HG03135 (cell line): ENCODE results near the gene DOHH.
"Not testable (repeated sequence)": the region's sequence is repeated elsewhere in the genome, so short reads cannot be mapped to it uniquely, and the experiment has no call there.

ENCODE experiments used
- ATAC-seq: cut with Tn5 transposase; IDR thresholded peaks from one replicate; pipeline ENCODE4 v1.9.1; 2021; ENCODE audit warnings: mild to moderate bottlenecking, moderate library complexity; ENCODE audit not compliant: unreplicated experiment

Gene DOHH

DNA sequence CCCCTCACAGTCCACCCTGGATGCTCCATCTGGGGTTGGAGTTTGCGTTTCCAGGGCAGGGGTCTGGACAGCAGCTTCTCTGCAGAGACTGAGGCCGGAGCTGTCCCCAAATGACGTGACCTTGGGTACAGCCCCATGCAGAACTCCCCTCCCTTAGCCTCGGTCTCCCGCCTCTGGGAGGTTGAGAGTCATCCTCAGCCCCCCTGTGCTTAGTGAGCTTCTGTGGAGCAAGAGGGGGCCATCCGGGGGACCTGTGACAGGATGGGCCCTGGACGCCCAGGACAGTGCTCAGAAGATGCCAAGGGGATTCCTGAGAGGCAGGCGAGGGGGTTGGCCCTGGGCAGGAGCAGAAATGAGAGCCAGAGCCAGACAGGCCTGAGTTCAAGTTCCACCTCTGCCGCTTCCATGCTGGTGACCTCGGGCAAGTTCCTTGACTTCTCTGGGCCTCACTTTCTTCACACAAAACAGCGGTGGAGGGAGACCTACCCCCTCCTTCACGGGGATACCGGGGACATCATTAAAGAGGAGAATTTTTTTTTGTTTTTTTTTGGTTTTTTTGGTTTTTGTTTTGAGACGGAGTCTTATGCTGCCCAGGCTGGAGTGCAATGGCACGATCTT, 40.4 kb downstream of the DOHH start:
- ATAC-seq, result no peak

DNA sequence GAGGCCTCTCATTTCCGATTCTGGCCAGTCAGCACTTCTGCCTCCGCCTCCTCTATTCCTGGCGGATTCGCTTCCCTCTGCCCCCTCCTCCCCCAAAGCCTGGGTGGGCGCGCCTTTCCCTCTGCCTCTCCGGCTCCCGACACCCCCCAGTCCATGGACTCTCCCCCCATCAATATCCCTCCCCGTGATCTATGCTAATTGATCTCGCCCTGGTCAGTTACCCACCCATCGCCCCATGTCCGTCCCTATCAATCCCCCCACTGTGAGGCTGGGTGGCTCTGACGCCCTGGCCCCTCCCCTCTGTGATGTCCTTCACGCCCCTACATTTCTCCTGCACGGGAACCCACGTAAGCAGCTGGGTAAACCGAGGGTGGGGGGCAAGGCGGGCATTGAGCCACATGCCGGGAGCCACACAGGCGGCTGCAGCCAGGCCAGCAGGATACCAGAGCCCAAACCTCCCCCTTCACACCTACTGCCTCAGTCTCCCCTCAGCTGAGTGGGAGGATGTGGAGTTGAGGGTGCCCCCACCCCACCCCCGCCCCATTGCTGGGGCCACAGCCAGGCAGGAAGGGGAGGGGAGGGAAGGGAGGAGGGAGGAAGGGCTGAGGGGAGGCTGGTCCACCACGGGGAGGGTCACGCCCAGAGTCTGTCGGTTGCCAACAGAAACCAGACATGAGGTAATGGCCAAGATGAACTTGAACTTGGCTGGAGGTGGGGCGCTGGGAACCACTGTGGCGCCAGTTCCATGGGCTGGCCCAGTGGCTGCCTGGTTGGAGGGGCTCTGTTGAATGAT, 41.2 kb downstream of the DOHH start:
- ATAC-seq, result no peak

DNA sequence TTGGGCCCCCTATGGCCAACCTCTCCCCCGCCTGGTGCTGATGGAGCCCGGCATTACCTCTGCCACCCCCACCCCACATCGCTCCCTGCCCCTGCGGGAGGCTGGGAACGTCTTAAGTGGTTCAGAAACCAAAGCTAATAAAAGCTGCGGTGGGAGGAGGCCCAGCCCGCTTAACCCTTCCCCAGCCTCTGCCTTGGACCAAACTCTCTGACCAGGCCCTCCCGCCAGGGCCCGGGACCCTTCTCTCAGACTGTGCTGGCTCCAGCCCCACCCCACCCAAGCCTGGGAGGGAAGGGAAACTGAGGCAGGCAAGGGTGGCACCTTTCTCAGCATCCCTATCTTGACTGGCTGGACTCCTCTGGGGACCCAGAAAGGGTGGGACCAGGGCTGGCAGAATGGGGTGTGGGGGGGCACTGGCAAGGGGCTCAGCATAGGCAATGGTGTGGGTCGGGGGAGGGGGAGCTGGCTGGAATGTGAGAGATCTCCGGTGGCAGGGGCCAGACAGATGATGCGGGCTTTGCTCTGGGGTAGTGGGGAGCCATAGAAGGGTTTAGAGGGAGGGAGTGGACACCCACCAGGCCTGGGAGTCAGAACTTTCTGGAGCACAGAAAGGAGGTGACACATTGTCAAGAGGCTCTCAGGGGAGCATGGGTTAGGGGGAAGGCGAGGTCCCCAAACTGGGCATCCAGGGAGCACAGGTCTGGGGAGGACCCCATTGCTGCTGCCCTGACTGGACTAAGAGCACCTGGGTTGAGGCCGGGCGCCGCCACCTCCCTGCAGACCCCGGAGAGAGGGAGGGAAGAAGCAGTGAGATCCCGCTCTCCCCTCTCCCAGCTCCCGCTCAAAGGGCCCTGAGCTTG, 42.0 kb downstream of the DOHH start:
- no peak for ATAC-seq

DNA sequence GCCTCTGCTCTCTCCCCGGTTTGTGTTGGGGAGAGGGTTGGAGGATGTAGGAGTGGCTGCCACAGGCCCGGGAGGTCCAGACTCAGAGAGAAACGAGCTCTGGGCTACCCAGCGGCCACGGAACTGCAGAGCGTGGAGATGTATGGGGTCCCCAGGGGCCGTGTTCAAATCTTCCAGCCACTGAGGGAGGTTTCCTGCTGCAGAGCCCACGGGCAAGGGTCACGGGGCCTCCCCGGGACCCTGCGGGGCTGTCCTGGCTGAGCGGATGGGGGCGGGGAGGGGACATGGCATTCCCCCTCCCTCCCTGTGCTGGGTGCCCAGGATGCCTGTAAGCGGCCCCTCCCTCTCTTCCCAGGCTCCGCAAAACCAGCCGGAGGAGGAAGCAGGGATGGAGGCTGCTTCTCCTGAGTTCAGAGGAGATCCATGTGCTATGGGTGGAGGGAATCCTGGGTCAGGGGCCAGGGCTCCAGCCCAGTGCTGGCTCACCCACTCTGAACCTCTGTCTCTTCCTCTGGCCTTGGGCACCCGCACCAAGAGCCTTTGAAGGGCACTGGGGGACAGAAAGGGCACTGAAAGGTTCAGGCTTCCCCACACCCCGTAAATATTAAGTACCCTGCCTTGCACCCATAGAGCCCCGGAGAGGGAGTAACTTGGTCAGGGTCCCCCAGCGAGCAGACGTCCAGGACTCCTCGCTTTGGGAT, 42.8 kb downstream of the DOHH start:
- ATAC-seq, result no peak

DNA sequence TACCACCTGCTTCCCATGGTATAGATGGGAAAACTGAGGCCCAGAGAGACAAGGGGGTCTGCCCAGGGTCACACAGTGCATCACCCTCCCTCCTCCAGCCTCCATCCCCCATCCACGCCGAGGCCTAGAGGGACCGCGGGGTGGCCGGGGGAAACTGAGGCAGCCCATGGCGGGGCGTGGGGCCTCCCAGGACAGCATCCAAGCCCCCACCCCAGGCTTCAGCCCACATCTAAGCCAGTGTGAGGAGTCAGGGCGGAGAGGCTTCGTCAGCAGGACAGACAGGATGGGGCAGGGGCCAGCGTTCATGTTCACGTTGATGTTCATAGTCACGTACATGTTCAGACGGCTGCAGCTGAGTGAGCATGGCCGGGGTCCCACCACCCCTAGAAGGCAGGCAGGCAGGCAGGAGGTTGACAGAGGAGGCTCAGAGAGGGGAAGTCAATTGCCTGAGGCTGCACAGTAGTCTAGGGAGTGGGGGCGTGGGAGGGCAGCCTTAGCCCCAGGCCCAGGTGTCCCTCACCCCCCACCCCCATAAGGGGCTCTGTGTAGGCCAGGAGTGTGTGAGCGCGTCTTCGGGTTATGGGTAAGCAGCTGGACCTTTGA, 43.4 kb downstream of the DOHH start:
- no peak for ATAC-seq

DNA sequence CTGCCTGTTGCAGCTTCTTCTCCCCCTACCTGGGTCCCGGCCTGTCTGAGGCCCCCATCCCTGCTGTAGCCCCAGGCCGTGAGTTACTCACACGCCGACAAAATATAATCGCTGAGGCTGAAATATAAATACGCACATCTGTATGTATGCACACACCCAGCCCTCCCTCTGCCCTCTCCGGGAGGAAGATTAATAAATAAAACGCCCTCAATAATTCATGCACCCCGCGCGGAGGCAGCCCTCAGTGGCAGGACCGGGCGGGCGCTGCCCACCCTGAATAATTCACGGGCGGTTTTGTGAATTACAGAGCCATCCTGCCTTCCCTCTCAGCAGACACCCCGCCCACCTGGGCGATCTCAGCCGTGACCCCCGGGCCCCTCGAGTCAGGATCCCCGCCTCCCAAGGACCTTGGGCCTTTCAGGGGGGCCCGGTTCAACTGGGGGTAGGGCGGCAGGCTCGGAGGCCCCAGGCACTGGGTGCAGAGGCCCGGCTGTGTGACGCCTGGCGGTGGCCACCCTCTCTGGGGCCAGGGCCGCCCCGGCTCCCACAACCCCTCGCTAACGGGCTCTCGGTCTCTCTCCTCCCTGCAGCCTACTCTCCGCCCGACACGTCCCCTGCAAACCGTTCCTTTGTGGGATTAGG, 44.4 kb downstream of the DOHH start:
- no peak for ATAC-seq

DNA sequence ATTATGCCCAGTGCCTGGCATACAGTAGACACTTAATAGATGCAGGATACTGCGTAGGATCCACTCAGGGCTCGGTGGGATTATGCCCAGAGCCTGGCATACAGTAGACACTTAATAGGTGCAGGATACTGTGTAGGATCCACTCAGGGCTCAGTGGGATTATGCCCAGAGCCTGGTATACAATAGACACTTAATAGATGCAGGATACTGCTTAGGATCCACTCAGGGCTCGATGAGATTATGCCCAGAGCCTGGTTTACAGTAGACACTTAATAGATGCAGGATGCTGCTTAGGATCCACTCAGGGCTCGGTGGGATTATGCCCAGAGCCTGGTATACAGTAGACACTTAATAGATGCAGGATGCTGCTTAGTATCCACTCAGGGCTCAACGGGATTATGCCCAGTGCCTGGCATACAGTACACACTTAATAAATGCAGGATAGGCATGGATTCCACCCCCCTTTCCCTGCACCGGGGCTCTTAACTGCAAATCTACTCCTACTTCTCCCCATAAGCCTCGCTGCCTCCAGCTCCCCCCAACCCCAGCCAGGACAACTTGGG, 45.0 kb downstream of the DOHH start:
- ATAC-seq, result no peak

DNA sequence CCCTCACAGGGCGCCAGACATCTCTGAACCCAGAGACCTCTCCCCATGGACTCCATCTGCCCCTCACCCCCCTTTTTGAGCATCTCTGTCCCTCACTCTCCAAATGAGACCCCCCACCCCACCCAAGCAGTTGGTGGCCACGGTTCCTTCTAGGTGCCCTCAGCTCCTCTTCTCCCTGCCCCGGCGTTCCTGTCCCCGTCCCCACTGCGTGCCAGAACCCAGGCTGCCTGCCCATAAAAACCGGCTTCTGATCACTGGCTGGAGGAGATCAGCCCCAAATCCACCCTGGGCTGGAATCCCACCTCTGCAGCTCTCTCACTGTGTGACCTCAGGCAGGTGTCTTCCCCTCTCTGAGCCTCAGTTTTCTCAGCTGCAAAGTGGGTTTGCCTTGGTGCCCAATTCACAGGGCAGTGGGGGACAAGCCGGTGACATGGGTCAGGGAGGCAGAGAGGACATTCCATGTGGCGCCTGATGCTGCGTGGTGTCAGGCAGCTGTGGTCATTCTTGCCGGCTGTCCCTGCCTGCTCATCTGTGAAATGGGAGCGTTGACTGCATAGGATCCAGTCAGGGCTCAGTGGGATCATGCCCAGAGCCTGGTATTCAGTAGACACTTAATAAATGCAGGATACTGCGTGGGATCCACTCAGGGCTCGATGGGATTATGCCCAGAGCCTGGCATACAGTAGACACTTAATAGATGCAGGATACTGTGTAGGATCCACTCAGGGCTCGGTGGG, 45.6 kb downstream of the DOHH start:
- no peak for ATAC-seq

DNA sequence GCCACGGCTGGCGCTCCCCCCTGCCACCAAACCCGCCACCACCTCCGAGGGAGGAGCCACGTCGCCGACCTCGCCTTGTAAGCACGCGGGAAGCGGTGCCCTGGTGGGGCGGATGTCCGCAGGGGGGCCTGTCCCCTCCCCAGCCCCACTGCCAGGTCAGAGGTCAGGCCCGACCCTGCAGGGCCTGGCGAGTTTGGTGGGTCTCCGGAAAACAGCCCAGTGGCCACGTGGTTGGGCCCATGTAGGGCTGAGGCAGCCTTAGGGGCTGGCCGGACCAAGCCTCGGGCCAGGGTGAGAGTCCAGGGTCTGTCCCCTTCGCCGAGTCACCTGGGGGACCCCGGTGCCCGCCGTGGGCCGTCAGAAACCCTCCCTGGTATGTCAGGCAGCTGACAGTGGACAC, 46.6 kb downstream of the DOHH start:
- ATAC-seq, result no peak

DNA sequence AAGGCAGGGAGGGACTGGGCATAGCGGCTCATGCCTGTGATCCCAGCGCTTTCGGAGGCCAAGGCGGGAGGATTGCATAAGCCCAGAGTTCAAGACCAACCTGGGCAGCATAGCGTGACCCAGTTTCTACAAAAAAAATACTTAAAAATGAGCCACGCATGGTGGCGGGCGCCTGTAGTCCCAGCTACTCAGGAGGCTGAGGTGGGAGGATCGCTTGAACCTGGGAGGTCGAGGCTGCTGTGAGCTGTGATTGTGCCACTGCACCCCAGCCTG, 47.6 kb downstream of the DOHH start:
- ATAC-seq, result not testable (repeated sequence)

DNA sequence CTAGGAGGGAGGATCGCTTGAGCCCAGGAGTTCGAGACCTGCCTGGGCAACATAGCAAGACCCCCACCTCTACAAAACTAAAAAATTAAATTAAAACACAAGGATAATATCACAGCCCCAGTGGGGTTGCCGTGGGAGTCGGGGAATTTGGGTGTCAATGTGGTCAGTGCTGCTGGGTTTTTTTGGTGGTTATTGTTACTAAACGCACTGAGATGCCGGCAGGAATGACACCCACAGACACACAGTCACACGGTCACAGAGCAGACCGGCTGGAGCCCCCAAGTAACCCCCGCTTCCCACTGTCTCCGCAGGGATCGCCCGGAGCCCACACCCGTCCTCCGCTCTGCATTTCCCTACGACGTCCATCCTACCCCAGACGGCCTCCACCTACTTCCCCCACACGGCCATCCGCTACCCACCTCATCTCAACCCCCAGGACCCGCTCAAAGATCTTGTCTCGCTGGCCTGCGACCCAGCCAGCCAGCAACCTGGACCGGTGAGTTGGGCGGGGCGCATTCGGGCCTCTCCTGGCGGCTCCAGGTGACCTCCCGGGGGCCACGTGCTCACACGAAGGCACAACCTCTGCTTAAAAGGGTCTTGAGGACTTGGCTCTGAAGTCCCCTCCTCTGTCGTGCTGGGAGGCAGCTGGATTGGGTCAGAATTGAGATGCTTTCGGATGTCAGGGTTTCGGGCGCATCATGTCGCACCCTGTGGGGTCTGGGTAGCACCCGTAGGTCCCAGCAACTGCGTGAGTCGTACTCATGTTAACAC, 48.1 kb downstream of the DOHH start:
- ATAC-seq, result no peak

DNA sequence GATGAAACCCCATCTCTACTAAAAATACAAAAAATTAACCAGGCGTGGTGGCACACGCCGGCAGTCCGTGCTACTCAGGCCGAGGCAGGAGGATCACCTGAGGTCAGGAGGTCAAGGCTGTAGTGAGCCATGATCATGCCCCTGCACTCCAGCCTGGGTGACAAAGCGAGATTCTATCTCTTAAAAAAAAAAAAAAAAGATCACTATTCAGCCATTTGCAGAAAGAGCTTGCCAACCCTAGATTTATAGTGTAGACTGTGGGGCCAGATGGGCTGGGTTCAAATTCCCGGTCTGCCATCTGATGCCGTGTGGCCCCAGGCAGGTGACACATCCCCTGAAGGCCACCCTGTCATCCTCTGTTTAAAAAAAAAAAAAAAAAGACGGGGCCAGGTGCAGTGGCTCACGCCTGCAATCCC, 49.0 kb downstream of the DOHH start:
- ATAC-seq, result no peak

DNA sequence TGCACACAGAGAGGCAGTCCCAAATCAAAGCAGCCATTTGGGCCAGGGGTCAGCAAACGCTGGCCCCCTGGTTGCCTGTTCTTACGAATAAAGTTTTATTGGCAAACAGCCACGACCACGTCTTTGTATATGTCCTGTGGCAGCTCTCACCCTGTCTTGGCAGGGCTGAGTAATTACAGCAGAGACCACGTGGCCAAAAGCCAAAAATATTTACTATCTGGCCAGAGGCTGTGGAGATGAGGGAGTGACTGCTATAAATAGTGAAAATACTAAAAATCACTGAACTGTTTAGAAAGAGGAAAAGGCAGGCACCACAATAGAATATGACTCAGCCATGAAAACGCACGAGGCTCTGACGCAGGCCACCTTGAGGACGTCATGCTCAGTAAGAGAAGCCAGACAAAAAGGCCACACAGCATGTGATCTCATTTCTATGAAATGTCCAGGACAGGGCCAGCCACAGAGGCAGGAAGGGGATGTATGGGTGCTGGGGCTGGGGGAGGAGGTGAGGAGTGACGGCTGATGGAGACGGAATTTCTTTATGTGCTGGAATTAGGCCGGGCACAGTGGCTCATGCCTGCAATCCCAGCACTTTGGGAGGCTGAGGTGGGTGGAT, 49.6 kb downstream of the DOHH start:
- ATAC-seq, result no peak

DNA sequence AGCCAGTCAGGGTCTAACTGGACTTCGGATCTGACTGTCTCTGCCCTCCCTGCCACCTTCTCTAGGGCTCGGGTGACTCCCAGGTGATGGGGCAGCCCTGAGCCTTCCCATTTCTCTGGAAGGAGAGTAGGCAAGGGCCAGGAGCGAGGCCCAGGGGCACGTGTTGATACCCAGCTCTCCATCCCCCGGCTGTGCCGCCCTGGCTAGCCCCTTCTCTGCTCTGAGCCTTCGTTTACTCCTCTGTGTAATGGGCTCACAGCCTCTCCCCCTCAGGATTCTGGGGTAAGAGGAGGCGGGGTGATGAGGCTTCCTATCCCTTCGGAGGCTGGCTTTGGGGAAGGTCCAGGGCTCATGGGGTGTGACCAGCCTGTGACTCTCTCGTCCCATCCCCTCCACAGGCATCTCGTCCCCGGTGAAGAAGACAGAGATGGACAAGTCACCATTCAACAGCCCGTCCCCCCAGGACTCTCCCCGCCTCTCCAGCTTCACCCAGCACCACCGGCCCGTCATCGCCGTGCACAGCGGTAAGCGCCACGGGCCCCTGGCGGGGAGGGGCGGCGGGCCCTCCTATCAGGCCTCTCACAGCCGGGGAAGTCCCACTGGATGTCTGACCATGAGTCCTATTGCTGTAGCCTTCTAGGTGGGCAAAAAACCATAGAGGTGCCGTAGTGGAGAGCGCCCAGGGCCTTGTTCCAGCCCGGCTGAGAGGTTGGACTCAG, 51.7 kb downstream of the DOHH start:
- ATAC-seq, result no peak

DNA sequence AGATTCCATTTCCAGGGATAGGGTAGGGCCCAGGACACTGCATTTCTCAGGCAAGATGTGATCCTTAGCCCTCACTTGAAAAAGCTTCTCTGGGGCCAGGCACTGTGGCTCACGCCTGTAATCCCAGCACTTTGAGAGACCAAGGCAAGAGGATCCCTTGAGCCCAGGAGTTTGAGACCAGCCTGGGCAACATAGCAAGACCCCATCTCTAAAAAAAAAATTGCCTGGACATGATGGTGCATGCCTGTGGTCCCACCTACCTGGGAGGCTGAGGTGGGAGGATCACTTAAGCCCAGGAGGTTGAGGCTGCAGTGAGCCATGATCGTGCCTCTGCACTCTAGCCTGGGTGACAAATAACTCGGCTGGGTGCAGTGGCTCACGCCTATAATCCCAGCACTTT, 53.8 kb downstream of the DOHH start:
- not testable (repeated sequence) for ATAC-seq

DNA sequence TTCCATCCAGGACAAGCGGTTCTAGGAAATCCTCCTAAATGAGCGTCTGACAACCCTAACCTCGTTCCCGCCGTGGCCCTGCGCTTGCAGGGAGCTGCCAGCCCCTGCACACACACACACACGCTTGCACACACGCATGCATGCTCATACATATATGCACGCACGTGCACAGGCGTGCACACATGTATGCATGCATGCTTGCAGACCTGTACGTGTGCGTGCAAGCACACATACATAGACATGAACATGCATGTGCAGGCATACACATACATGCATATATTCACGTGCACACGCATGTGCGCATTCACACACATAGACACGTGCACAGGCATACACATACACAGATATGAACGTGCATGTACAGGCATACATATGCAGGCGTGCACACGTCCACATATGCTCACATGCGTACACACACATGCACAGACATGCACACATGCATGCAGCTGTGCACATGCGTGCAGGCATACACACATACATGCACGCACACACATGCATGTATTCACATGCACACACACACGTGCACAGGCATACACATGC, 55.7 kb downstream of the DOHH start:
- ATAC-seq, result no peak
